SW 1271 (cell line): Measurements from ENCODE around the gene AEN.

Experiments
- DNase-seq, 2 experiments: peaks; one replicate each; lab custom pipeline; 2025; lab: John Stamatoyannopoulos, UW

AEN gene

GRCh38 chr15:88664151-88664778 is 43.1 kb downstream of the AEN start:
- DNase-seq = peak in 1 of 2 experiments; percentile 27

- DNase-seq = no peak
Observed at GRCh38 chr15:88674661-88675060, 53.5 kb downstream of the AEN start.

DNA sequence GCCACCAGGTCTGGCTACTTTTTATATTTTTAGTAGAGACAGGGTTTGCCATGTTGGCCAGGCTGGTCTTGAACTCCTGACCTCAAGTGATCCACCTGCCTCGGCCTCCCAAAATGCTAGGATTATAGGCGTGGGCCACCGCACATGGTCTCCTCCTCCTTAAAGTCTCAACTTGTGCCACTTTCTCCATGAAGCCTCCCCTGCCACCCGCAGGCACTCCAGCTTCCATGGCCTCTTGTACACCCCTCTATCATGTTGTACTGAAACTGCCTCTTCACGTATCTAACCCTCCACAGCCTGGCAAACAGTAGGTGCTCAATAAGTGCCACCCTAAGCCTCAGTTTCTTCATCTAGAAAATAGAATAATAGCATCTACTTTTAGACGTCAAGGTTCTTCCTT is 57.6 kb downstream of the AEN start:
- DNase-seq = no peak

DNA sequence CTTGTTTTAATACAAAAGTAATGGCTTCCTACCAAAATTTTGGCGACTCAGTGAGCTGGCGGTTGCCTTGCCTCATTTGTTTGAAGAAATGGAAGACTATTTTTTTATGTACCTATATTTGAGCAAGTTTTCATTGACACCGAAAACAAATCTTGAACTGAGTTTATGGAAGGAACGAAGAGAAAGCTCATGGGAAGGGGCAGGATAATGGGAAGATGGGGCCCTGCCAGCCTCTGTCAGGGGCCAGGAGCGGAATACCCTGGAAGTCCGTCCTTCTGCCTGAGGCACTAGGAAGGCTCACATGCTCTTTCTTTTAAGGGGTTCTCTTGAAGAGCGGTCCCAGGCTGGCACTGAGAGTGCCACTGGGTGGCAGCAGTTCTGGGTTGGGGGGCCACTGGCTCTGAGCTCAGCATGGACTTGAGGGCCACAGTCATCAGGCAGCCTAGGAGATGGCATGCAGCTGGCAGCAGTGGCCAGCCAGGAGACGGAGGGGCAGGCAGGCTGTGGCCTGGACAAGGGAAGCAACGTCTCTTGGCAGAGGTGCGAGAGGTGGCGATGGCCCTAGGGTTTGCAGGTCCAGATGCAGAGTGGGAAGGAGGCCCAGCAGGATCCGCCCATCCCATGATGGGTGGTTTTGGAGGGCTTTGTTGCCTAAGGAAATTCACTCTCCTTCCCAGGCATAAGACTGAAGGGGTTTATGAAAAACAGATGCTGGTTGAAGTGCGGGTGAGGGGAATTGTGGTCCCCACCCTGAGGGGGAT is 59.3 kb downstream of the AEN start:
- no peak for DNase-seq

- no peak for DNase-seq
Observed at GRCh38 chr15:88681610-88682221, 60.6 kb downstream of the AEN start.
